Islet precursor cell (in vitro differentiated cells): ENCODE data around the gene ZNF99.
"Not testable (repeated sequence)": the region's sequence is repeated elsewhere in the genome, so short reads cannot be mapped to it uniquely, and the experiment has no call there.

Experiments
- DNase-seq: peaks from one replicate; pipeline ENCODE4 v3.0.0-alpha.2; 2018

ZNF99 gene

DNA sequence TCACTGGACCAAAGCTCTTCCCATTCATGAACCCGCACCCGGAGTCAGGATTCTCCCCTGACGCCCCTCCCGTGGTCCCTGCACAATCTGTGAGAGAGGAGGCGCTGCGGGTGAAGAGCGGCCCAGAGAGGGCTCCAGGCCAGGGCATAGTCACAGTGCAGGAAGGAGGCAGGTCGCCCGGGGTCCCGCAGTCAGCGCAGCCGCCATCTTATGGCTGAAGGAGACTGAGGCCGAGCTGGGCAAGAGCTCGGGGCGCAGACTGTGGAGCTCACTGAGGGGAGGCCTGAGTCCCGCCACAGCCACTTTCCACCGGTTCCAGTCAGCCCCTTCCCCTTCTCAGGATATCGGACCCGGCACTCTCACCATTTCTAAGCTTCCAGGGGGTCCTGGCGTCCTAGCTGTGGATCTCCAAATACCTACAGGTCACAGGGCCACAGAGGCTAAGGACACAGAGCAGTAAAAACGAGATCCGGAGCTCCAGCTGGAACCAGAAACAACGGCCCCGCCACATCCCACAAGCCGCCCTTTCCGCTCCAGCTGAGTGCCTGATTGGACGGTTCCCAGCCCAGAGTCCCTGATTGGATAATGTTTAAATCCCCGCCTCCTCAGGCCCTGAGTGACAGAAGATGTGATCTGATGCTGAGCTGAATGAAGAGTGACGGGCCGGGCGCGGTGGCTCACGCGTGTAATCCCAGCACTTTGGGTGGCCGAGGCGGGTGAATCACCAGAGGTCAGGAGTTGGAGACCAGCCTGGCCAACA is at the start of gene ZNF99:
Gene ZNF99 (minus strand): TSS at position 501 of the 760 bp plus-strand sequence. CDS start 135 bp downstream, at position 366.
- no peak for DNase-seq

DNA sequence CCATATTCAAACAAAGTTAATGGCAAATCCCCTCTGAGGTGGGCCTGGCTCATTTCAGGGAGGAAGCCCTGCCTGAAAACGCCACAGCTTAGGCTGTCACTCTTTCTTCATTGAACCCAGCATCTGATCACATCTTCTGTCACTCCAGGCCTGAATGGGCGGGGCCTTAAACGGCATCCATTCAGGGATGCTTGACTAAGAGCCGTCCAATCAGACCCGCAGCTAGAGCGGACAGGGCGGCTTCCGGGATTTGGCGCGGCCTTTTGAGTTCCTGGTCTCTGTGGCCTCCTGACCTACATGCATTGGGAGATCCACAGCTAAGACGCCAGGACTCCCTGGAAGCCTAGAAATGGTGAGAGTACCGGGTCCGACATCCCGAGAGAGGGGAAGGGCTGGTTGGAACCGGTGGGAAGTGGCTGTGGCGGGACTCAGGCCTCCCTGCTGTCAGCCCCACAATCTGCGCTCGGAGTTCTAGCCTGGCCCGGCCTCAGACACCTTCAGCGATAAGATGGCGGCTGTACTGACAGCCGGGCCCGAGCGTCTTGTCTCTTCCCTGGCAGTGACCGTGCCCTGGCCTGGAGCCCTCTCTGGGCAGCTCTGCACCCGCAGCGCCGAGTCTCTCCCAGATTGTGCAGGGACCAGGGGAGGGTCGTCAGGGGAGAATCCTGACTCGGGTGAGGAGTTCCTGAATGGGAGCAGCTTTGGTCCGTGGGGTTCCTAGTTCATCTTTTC is 48.2 kb upstream of the ZNF99 start, which contains the start of gene ZNF723:
Gene ZNF723 (plus strand): TSS at position 261 of the 732 bp plus-strand sequence. CDS start 89 bp downstream, at position 350.
- peak; percentile 43 for DNase-seq

DNA sequence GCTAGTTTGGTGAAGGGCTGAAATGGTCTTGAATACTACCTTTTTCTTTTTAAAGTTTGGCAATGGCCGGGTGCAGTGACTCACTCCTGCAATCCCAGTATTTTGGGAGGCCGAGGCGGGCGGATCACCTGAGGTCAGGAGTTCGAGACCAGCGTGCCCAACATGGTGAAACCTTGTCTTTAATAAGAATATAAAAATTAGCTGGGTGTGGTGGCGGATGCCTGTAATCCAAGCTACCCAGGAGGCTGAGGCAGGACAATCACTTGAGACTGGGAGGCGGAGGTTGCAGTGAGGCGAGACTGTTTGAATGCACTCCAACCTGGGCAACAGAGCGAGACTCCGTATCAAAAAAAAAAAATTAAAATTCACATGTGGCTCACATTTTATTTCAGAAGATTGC is 47.3 kb upstream of the ZNF99 start:
- DNase-seq = no peak

DNA sequence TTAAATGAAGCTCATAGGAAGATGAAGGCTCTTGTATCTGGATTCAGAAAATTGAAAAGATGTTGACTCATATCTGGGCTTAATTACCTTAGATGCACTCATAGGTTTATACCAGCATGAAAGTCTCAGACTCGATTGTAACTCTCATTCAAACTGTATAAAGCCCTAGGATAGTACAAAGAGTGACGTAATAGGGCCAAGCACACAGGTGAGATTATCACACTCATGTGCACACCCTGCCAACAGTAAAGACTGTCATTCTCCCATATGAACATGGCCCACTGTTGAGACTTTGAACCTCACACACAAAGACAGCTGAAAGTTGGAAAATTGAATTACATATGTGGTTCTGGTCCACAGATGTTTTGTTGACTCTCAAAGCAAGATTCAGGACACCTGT is 30.2 kb upstream of the ZNF99 start:
- no peak for DNase-seq

DNA sequence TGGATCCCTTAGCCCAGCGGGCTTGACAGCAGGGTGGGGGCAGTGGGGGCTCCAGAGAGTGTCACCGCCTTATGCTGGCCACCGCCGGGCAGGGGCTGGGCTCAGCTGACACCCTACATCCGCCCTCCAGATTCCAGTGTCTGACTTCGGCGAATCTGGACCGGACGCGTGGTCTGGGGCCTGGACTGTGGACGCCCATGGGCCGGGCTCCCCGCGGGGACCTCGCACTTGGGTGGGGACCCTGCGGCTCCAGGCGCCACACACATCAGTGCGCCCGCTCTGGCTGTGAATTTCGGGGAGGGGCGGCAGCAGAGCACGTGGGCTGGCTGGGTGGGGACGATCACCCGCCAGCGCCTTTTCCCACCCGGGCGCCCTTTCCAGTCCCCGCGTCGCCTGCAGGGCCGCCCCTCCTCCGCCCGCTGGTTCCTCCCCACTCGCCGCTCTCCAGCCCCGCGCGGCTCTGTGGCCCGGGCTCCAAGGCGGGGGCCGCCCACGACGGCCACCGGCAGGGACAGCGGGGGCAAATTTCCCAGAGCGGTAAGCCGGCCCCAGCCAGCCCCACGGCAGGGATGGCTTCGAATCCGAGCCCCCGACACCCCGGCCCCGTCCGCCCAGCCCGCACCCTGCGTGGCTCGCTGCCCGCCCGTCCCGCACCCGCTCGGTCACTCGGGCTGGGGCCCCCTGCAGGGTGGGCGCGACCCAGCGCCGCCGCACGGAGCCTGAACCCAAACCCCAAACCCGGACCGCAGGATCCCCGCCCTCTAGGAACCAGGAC is 23.3 kb upstream of the ZNF99 start:
- DNase-seq = no peak

DNA sequence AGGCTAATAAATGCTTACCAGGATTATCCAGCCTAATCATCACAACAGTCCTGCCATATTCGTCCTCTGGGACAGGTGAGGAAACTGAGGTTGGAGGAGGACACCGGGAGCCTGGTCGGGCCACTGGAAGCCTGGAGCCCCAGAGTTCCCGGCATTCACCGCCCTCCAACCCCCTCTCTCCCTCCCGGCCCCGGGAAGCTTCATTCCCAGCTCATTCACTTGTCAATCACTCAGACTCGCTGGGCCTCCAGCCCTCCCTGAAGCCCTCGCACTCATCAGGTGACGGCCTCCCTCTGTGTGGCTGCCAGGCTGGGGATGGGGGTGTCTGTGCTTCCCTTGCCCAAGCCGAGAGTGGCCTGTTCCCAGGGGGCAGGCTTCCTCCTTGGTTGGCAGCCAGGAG is 22.5 kb upstream of the ZNF99 start:
- no peak for DNase-seq

DNA sequence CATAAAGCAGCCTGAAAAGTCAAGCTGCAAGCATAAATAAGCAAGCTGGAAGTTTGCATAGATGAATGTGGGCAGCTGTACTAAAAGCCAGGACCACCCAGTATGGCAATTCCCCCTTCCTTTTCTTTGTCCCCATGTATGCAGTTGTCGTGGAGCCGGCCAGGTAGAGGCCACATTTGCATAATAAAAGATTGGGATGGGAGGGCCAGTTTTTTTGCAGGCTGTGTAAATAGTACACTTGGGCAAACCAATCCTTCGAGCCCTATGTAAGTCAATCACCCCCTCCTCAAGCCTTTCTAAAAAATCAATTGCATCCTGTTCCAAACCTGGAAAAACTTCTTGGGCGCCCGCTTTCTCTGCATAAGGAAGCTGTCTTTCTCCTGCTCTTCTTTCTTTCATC is 13.1 kb upstream of the ZNF99 start:
- no peak for DNase-seq

DNA sequence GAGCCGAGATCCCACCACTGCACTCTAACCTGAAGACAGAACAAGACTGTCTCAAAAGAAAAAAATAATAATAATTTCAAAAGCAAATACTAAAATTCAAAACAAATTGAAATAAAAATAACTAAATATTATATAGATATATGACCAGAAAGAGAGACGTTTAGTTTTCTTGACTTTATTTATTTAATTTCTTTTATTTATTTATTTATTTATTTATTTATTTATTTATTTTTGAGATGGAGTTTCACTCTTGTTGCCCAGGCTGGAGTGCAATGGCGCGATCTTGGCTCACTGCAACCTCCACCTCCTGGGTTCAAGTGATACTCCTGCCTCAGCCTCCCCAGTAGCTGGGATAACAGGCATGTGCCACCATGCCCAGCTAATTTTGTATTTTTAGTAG is 8.9 kb upstream of the ZNF99 start:
- DNase-seq = not testable (repeated sequence)

DNA sequence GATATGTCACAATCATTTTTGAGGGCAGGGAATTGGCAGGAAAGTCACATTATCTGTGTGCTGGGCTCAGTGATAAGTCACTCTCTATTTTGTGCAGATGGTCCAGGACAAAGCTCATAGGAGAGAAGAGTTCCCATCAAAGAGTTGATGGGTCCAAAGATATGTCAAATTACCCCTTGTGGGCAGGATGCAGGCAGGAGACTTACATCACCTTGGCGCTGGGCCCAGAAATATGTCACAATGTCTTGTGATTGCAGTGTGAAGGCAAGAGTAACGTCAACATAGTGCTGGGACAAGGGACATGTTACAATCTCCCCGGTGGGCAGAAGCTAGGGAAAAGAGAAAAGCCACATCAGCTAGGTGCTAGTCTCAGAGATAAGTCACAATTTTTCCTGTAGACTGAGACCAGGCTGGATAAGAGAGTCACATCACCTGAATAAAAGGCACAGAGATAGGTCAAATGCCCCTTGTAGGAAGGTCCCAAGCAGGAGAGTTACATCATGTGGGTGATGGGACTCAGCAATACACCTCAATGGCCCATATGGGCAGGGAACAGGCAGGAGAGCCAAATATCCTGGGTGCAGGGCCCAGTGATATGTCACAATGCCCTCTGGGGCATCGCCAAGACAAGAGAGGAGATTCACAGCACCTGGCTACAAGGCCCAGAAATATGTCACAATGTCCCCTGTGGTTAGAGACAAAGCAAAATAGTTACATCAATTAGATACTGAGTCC is 47.9 kb downstream of the ZNF99 start:
- DNase-seq = peak; percentile 4

DNA sequence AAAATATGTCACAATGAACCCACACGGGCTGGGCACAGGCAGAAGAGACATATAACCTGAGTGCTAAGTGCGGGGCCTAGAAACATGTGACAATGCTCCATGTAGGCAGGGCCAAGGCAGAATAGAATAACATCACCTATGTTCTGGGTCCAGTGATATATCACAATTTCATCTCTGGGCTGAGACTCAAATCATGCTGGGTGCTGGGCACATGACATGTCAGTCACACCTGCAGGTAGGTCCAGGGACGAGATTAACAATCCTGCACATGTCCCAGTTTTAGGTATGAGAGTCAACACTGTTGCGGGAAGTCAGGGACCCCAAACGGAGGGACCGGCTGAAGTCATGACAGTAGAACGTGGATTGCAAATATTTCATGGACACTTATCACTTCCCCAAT is 50.3 kb downstream of the ZNF99 start:
- DNase-seq = no peak

DNA sequence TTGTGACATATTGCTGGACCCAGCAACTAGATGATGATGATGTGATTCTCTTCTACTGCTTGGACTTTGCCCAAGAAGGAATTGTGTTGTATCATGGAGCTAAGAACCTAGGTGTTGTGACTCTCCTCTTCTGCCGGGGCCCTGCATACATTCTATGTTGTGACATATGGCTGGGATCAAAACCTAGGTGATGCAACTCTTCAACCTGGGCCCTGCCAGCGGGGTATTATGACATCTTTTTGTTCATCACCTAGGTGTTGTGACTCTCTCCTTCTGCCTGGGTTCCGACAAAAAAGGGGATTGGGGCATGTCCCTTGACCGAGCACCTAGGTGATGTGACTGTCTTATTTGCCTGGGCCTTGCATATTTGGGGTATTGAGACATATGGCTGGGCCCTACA is 55.7 kb downstream of the ZNF99 start:
- DNase-seq = not testable (repeated sequence)

DNA sequence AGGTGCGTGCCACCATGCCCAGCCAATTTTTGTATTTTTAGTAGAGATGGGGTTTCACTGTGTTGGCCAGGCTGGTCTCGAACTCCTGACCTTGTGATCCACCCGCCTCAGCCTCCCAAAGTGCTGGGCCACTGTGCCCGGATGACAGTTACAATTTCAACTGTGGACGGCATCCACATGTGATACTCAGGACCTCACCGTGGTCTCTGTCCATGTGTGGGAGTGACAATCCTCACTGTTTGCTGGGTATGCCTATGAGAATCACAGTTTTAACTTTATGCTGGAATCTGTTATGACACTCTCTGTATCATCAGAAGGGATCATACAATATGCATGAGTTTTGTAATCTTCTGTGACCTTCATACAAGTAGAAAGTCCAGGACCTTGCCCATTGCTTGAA is 62.4 kb downstream of the ZNF99 start:
- not testable (repeated sequence) for DNase-seq

DNA sequence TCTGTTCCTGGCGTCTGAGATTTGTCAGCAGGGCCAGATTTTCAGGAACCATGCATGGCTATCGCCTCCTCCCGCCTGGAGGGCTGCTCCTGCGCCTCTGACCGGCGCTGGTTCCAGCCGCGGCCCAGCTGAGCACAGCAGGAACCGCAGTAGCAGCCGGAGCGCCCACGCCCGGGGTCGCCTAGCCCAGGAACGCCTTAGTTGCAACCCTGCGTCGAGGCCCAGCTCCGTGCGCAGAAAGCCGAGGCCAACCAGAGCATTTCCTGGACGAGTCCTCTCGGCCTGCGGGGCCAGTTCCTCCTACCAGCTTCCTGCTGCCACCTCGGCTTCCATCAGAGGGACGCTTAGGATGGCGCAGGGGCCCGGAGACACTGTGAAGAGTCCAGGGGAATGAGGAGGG is 75.0 kb downstream of the ZNF99 start:
- DNase-seq = no peak

DNA sequence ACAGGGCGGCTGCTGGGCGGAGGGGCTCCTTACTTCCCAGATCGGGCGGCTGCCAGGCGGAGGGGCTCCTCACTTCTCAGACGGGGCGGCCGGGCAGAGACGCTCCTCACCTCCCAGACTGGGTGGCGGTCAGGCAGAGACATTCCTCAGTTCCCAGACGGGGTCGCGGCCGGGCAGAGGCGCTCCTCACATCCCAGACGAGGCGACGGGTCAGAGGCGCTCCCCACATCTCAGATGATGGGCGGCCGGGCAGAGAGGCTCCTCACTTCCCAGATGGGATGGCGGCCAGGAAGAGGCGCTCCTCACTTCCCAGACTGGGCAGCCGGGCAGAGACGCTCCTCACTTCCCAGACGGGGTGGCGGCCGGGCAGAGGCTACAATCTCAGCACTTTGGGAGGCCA is 80.9 kb downstream of the ZNF99 start:
- DNase-seq = not testable (repeated sequence)

DNA sequence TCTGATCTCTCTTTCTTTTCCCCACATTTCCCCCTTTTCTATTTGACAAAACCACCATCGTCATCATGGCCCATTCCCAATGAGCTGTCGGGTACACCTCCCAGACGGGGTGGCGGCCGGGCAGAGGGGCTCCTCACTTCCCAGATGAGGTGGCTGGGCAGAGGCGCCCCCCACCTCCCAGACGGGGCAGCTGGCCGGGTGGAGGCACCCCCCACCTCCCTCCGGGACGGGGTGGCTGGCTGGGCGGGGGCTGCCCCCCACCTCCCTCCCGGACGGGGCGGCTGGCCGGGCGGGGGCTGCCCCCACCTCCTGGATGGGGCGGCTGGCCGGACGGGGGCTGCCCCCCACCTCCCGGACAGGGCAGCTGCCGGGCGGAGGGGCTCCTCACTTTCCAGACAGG is 81.3 kb downstream of the ZNF99 start:
- not testable (repeated sequence) for DNase-seq
